ENCODE data around the gene GPR78.

- no peak for TF ChIP-seq CTCF (optimal IDR thresholded peaks at IDR 0.05 in 1 of 3, IDR thresholded peaks at IDR 0.05 in 1 of 3, conservative IDR thresholded peaks at IDR 0.05 in 1 of 3; ENCODE audit: extremely low read depth in 1 of 3, insufficient read depth in 2 of 3, low read length in 3 of 3)
- TF ChIP-seq EZH2 (IDR thresholded peaks at IDR 0.05; ENCODE audit: low read length), result no peak
Observed at GRCh38 chr4:8597319-8597718, 17.1 kb downstream of the GPR78 start.
